H1 (cell line): ENCODE measurements around the gene AURKAIP1.

Experiments used
- ATF2 ChIP-seq: IDR thresholded peaks from 2 replicates; pipeline ENCODE4 v1.6.1; 2012; ENCODE audit warnings: low read length, inconsistent platforms
- CEBPB ChIP-seq: IDR thresholded peaks from 2 replicates; pipeline ENCODE4 v1.6.1; 2012; ENCODE audit warnings: low read depth, low read length
- CHD2 ChIP-seq: IDR thresholded peaks from 2 replicates; pipeline ENCODE4 v1.6.1; 2012; ENCODE audit warnings: low read length, improper control_type of control experiment
- CREB1 ChIP-seq: IDR thresholded peaks from 2 replicates; pipeline ENCODE4 v1.6.1; 2012; ENCODE audit warnings: inconsistent platforms
- CTCF ChIP-seq, 3 experiments: IDR thresholded peaks; 1 replicate in 2 of 3; 2 replicates in 1 of 3; pipeline versions ENCODE4 v1.5.1 to v1.6.1; 2011; ENCODE audit warnings: low read length in 3 of 3, mild to moderate bottlenecking in 3 of 3, inconsistent platforms in 2 of 3, low read depth in 1 of 3, moderate library complexity in 1 of 3; ENCODE audit not compliant: insufficient read depth in 1 of 3; ENCODE audit errors: control extremely low read depth in 1 of 3
- EP300 ChIP-seq, 2 experiments: IDR thresholded peaks; 1 replicate in 1 of 2; 2 replicates in 1 of 2; pipeline ENCODE4 v1.6.1; 2011 to 2012; ENCODE audit warnings: low read depth in 2 of 2, low read length in 2 of 2, mild to moderate bottlenecking in 2 of 2, borderline replicate concordance in 1 of 2, inconsistent platforms in 1 of 2, moderate library complexity in 1 of 2
- EZH2 ChIP-seq: fragments of 200-600 bp; sonication (generic); IDR thresholded peaks from 2 replicates; pipeline ENCODE4 v1.7.1; 2012; ENCODE audit warnings: low read depth, mild to moderate bottlenecking, moderate library complexity, low read length, inconsistent platforms; ENCODE audit not compliant: severe bottlenecking
- JUND ChIP-seq: IDR thresholded peaks from 2 replicates; pipeline ENCODE4 v1.6.1; 2011; ENCODE audit warnings: mild to moderate bottlenecking, improper control_type of control experiment, low read length
- POLR2A ChIP-seq, 2 experiments: IDR thresholded peaks; 1 replicate in 1 of 2; 2 replicates in 1 of 2; pipeline ENCODE4 v1.6.1; 2011; ENCODE audit warnings: low read depth in 2 of 2, low read length in 2 of 2, mild to moderate bottlenecking in 2 of 2; ENCODE audit errors: control extremely low read depth in 1 of 2
- POLR2AphosphoS5 ChIP-seq: IDR thresholded peaks from 2 replicates; pipeline ENCODE4 v1.6.1; 2011; ENCODE audit warnings: low read depth, low read length
- RAD21 ChIP-seq, 2 experiments: IDR thresholded peaks in 1 of 2; conservative IDR thresholded peaks in 1 of 2; 2 replicates each; pipeline ENCODE4 v1.6.1; 2011; ENCODE audit warnings: low read depth in 2 of 2, low read length in 2 of 2, improper control_type of control experiment in 1 of 2, inconsistent platforms in 1 of 2, mild to moderate bottlenecking in 1 of 2, moderate library complexity in 1 of 2
- RFX5 ChIP-seq: IDR thresholded peaks from 2 replicates; pipeline ENCODE4 v1.6.1; 2011; ENCODE audit warnings: low read depth, low read length, improper control_type of control experiment, borderline replicate concordance
- SIN3A ChIP-seq, 2 experiments: IDR thresholded peaks in 1 of 2; conservative IDR thresholded peaks in 1 of 2; 2 replicates each; pipeline ENCODE4 v1.6.1; 2011 to 2012; ENCODE audit warnings: low read length in 2 of 2, improper control_type of control experiment in 1 of 2, low read depth in 1 of 2, mild to moderate bottlenecking in 1 of 2

- TF ChIP-seq RFX5 (no peak), POLR2AphosphoS5 (no peak), EZH2 (no peak), POLR2A (IDR thresholded peaks at IDR 0.05; ENCODE audit: control extremely low read depth in 1 of 2, low read depth in 2 of 2, low read length in 2 of 2) (no peak), RAD21 (IDR thresholded peaks at IDR 0.05 in 1 of 2, conservative IDR thresholded peaks at IDR 0.05 in 1 of 2; ENCODE audit: low read depth in 2 of 2, low read length in 2 of 2) (no peak), ATF2 (no peak), CTCF (IDR thresholded peaks at IDR 0.05; ENCODE audit: control extremely low read depth in 1 of 3, insufficient read depth in 1 of 3, low read depth in 1 of 3, low read length in 3 of 3) (no peak), SIN3A (conservative IDR thresholded peaks at IDR 0.05 in 1 of 2, IDR thresholded peaks at IDR 0.05 in 1 of 2; ENCODE audit: low read depth in 1 of 2, low read length in 2 of 2) (no peak), CREB1 (no peak), JUND (no peak), EP300 (IDR thresholded peaks at IDR 0.05; ENCODE audit: borderline replicate concordance in 1 of 2, low read depth in 2 of 2, low read length in 2 of 2) (no peak), CHD2 (no peak), CEBPB (no peak)
Observed at GRCh38 chr1:1342061-1342562, 32.9 kb downstream of the AURKAIP1 start.
